Activated naive CD4-positive, alpha-beta T cell treated with anti-CD3 and anti-CD28 coated beads for 36 hours (primary cell): ENCODE measurements around the gene TAF5L. TPM values are rescaled to one million over a fixed set of nuclear protein-coding genes. Genes with fewer than 3 reads are reported as not detected.
A peak's percentile ranks its signal among the peaks of the same experiment; 100 is the strongest.

Experiments
- CTCF ChIA-PET: fragments of 350-600 bp; sonication (Branson Sonifier 250); formaldehyde crosslinking; loops from one replicate; lab custom pipeline; 2021; ENCODE audit warnings: antibody characterized with exemption; lab: Charles Lee
- DNase-seq: peaks from one replicate; pipeline ENCODE4 v3.0.0-alpha.2; 2020
- H3K27ac Mint-ChIP-seq: one replicate; pipeline ENCODE4 v1.8.0; 2021; ENCODE audit warnings: mild to moderate bottlenecking, mixed read lengths
- H3K27me3 Mint-ChIP-seq: one replicate; pipeline ENCODE4 v1.8.0; 2021; ENCODE audit warnings: low read depth, mixed read lengths
- H3K36me3 Mint-ChIP-seq: one replicate; pipeline ENCODE4 v1.8.0; 2021; ENCODE audit warnings: low read depth, mixed read lengths
- H3K4me1 Mint-ChIP-seq: one replicate; pipeline ENCODE4 v1.8.0; 2021; ENCODE audit warnings: low read depth, mixed read lengths
- H3K4me3 Mint-ChIP-seq: one replicate; pipeline ENCODE4 v1.8.0; 2021; ENCODE audit warnings: mild to moderate bottlenecking, moderate library complexity, mixed read lengths
- H3K9me3 Mint-ChIP-seq: one replicate; pipeline ENCODE4 v1.8.0; 2021; ENCODE audit warnings: mixed read lengths
- intact Hi-C: fragments of 100-400 bp; cut with micrococcal nuclease; formaldehyde crosslinking; loops from one replicate; pipeline ENCODE4 v1.15.1; 2023
- total RNA-seq, 2 experiments: library from RNA; stranded (reverse); gene quantifications; one replicate each; pipeline ENCODE4 v1.2.3, GENCODE V29; 2021

Gene TAF5L
- total RNA-seq, 2 experiments from 2014 or later, result 10.3 TPM

DNA sequence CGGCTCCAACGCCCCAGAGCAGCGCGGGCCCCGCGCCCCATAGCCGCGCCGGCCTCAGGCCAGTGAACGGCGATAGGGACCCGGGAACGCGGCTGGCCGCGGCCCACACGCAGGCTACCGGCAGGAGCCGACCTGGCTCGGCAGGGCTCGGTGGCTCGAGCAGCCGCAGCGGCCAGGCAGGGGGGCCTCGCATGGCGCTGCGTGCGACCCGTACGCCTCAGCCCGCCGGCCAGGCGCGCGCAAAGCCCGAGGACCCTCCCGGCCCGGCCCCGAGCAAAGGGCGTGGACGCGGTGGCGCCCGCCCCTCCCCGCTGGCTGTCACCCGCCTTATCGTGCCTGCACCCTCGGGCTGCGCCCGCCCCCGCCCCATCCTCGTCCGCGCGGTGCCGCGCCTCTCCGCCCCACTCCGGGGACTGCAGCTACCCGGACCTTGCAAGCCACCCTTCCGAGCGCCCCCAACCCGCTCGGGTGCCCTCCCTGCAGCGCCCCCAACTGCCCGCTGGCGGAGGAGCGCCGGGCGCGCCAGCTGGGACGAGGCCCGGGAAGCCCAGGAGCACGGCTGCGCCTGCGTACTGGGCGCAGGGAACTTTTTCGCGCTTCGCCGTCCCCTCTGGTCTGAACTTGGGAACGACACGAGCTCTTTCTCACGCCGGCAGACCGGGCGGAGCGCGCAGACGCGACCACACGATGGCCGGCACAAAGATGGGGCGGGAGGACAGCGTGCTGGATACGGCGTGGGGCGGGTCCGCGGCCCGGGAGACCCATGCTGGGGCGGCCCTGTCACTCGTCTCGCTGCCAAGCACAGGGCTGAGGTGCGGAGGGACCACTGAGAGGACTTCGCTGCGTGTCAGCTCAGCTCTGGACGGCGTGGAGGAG, 67.2 kb downstream of the TAF5L start, which contains the start of gene ABCB10:
TSS of gene ABCB10 (minus strand) at position 248 of the 876 bp plus-strand sequence. CDS start at position 193, 55 bp downstream.
- CTCF ChIA-PET, result interaction anchor here (0.6 to 1.3 kb wide), 10 partner anchors 28 to 707 kb away, joined by 3 to 8 read pairs (median 4); partner anchors contain the start of genes CCSAP and NUP133

DNA sequence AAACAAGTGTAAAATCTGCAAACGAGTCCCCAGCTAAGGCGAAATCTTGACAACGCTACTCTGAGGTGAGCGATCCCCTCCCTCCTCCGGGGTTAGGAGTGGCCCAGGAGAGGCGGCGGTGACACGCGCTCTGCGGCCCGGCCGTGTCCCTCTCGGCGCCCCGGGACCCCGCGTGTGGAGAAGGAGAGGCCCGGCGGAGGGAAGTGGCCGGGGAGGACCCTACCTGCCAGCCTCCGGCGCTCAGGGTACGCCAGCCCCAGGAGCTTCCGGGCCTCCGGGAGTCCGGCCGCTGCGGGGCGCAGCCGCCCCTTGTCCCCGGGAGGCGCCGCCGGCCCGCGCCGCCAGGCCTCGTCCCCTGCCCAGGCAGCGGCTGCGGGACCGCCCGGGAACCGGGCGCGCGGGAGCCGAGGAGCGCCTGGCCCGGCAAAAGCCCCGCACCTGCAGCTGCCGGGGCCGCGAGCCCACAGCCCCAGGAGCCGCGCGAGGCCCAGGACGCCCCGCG, 68.0 kb downstream of the TAF5L start:
- Mint-ChIP-seq H3K27me3 (no peaks in the 10 kb centered on the region), H3K4me3 (peak overlapping the region; percentile 81), H3K9me3 (no peaks in the 10 kb centered on the region), H3K36me3 (peaks cover 5% of the 10 kb centered on the region), H3K4me1 (peaks cover 27% of the 10 kb centered on the region), H3K27ac (peak overlapping the region; percentile 79)
- CTCF ChIA-PET, result interaction anchor here (0.7 to 1.2 kb wide), 5 partner anchors 10 to 66 kb away, joined by 3 to 8 read pairs (median 3); no protein-coding TSS in a partner anchor
- peak; percentile 36 for DNase-seq
- intact Hi-C loops, result loop anchor here (1.0 to 5.0 kb wide), 5 partner anchors 117 to 549 kb away; partner anchors contain the start of genes CCSAP and RAB4A

More for the DNA sequence above, 67.2 kb downstream of the TAF5L start, which contains the start of gene ABCB10:
- DNase-seq, result peak; percentile 92
- peaks cover 5% of the 10 kb centered on the region for H3K36me3 Mint-ChIP-seq
- intact Hi-C loops, result loop anchor here (1.0 to 5.0 kb wide), 7 partner anchors 16 to 549 kb away; partner anchors contain the start of genes CCSAP, NUP133, RAB4A and TAF5L
- H3K4me1 Mint-ChIP-seq, result peaks cover 27% of the 10 kb centered on the region
- H3K27me3 Mint-ChIP-seq, result no peaks in the 10 kb centered on the region
- peak within 1 kb of the TSS; percentile 88 for H3K4me3 Mint-ChIP-seq
- H3K27ac Mint-ChIP-seq, result peak within 1 kb of the TSS; percentile 79
- no peaks in the 10 kb centered on the region for H3K9me3 Mint-ChIP-seq

DNA sequence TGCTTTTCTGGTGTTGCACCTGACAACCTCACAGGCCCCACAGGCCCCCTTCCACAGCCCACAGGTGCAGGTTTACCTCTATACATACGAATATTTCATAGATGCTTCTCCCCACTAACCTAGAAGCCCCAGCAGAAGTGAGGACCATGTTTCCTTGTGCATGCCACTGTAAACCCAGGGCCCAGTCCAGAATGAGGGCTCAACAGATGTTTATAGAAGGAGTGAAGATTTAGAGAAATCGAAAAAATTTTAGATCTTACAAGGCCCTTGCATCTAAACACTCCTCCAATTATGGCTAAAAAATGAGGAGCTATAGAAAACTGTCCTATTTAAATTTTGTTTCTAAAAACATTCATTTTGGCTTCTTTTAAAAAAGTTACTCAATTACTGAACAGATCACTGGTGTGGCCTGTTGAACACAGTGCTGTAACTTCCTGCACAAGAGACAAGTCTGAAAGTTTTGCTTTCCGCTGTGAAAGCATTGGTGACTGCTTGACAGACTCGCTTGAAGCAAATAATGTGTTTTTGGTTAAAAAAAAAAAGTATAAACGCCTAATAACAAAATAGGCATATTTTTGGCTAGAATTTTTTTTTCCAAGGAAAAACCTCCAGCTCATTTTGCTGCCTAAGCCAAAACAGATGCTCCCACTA, 68.6 kb downstream of the TAF5L start:
- H3K4me1 Mint-ChIP-seq, result peaks cover 29% of the 10 kb centered on the region
- intact Hi-C loops, result loop anchor here (1.0 to 5.0 kb wide), 5 partner anchors 116 to 550 kb away; partner anchors contain the start of genes CCSAP and RAB4A
- peak; percentile 54 for DNase-seq

GRCh38 chr1:229554886-229555621, 70.9 kb downstream of the TAF5L start:
- Mint-ChIP-seq H3K36me3 (peaks cover 5% of the 10 kb centered on the region), H3K9me3 (no peaks in the 10 kb centered on the region), H3K4me3 (no peak overlapping the region), H3K27ac (no peak overlapping the region), H3K27me3 (no peaks in the 10 kb centered on the region), H3K4me1 (peaks cover 31% of the 10 kb centered on the region)
- DNase-seq, result no peak
- intact Hi-C loops, result loop anchor here (5.0 kb wide), 4 partner anchors 213 to 552 kb away; partner anchors contain the start of genes CCSAP and RAB4A
- CTCF ChIA-PET, result interaction anchor here (0.5 kb wide), 1 partner anchor 580 kb away, joined by 3 read pairs; no protein-coding TSS in a partner anchor

More for the DNA sequence above, 68.6 kb downstream of the TAF5L start:
- peaks cover 5% of the 10 kb centered on the region for H3K36me3 Mint-ChIP-seq
- H3K4me3 Mint-ChIP-seq, result peak overlapping the region; percentile 81
- peak overlapping the region; percentile 79 for H3K27ac Mint-ChIP-seq
- CTCF ChIA-PET, result interaction anchor here (0.7 to 1.2 kb wide), 3 partner anchors 9 to 53 kb away, joined by 3 read pairs; no protein-coding TSS in a partner anchor
- no peaks in the 10 kb centered on the region for H3K9me3 Mint-ChIP-seq
- H3K27me3 Mint-ChIP-seq, result no peaks in the 10 kb centered on the region

- Mint-ChIP-seq H3K9me3 (no peaks in the 10 kb centered on the region), H3K27me3 (no peaks in the 10 kb centered on the region), H3K27ac (no peak overlapping the region), H3K4me1 (peaks cover 25% of the 10 kb centered on the region), H3K36me3 (peaks cover 5% of the 10 kb centered on the region), H3K4me3 (no peak overlapping the region)
- DNase-seq, result no peak
- CTCF ChIA-PET, result no interaction called here
- intact Hi-C loops, result no loop called here
Measured at GRCh38 chr1:229553621-229554130, 72.2 kb downstream of the TAF5L start.

- H3K27ac Mint-ChIP-seq, result no peak overlapping the region
- no peaks in the 10 kb centered on the region for H3K27me3 Mint-ChIP-seq
Measured at GRCh38 chr1:229552732-229553131, 73.2 kb downstream of the TAF5L start.

DNA sequence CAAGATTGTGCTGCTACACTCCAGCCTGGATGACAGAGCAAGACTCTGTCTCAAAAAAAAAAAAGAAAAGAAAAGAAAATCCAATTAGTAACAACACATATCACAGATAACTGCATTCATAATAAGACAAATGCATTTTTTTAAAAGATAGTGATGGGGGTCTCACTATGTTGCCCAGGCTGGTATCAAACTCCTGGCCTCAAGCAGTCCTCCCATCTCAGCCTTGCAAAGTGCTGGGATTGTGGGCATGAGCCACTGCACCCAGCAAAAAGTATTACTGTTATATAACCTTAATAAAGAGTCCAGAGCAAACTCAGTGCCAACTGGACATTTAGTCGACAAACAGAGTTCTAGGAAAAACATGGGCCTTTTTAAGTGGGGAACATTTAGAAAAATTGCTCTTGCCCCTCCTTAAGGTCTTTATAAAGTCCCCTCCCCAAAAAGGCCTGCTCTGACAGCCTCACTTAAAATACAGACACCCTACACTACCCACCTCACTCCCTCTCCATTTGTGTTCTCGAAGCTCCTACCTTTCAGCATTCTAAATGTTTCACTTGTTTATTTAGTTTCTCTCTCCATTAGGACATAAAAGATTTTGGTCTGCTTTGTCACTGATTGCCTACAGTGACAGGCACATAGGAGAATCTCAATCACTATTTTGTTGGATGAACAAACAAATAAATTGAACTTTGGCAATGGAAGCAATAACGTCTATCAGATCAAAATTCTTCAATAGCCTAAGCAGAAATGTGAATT, 74.9 kb downstream of the TAF5L start:
- Mint-ChIP-seq H3K36me3 (peaks cover 6% of the 10 kb centered on the region), H3K4me1 (peaks cover 12% of the 10 kb centered on the region), H3K27me3 (no peaks in the 10 kb centered on the region), H3K9me3 (no peaks in the 10 kb centered on the region), H3K27ac (no peak overlapping the region), H3K4me3 (no peak overlapping the region)
- CTCF ChIA-PET, result interaction anchor here (1.2 kb wide), 1 partner anchor 12 kb away, joined by 3 read pairs; no protein-coding TSS in a partner anchor
- intact Hi-C loops, result no loop called here
- no peak for DNase-seq

More at GRCh38 chr1:229552732-229553131, 73.2 kb downstream of the TAF5L start:
- H3K4me3 Mint-ChIP-seq, result no peak overlapping the region
- intact Hi-C loops, result no loop called here
- H3K4me1 Mint-ChIP-seq, result peaks cover 25% of the 10 kb centered on the region
- CTCF ChIA-PET, result no interaction called here
- H3K9me3 Mint-ChIP-seq, result no peaks in the 10 kb centered on the region
- DNase-seq, result no peak
- H3K36me3 Mint-ChIP-seq, result peaks cover 5% of the 10 kb centered on the region

DNA sequence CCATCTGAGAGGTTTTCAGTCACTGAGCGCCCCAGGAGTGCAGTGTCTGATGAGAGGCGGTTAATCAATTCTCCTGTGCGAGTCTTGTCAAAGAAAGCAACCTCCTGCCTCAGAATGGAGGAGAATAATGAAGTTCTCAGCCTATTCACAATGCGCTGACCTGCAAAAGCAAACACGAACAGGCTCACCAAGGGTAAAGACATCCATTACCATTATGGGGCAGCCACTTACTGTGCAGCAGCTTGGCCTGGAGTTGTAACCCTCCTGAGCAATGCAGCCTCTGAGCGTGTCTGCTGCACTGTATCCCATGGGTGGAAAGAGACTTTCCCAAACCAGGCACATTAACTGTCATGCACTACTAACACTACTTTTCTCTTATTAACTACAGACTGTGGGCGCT, 78.4 kb downstream of the TAF5L start:
- no peak for DNase-seq
- Mint-ChIP-seq H3K36me3 (peaks cover 27% of the 10 kb centered on the region), H3K27ac (no peak overlapping the region), H3K4me1 (peaks cover 26% of the 10 kb centered on the region), H3K4me3 (no peak overlapping the region), H3K27me3 (no peaks in the 10 kb centered on the region), H3K9me3 (no peaks in the 10 kb centered on the region)
- intact Hi-C loops, result no loop called here
- CTCF ChIA-PET, result interaction anchor here (1.1 kb wide), 1 partner anchor 10 kb away, joined by 3 read pairs; no protein-coding TSS in a partner anchor

- Mint-ChIP-seq H3K36me3 (peaks cover 41% of the 10 kb centered on the region), H3K27me3 (no peaks in the 10 kb centered on the region), H3K27ac (peak overlapping the region; percentile 21), H3K4me1 (peaks cover 30% of the 10 kb centered on the region), H3K9me3 (no peaks in the 10 kb centered on the region), H3K4me3 (no peak overlapping the region)
- DNase-seq, result no peak
- CTCF ChIA-PET, result no interaction called here
- intact Hi-C loops, result no loop called here
Measured at GRCh38 chr1:229544587-229544986, 81.3 kb downstream of the TAF5L start.
